ENCODE measurements around the gene CABLES1. TPM values are rescaled to one million over a fixed set of nuclear protein-coding genes. Genes with fewer than 3 reads are reported as not detected.

Gene CABLES1
- total RNA-seq, 2 donors from 2014 or later = 0.39 TPM; not detected in 1

- DNase-seq (ENCODE audit: low spot score) (no peak), ATAC-seq (no peak)
- Mint-ChIP-seq H3K27me3 (no peaks in the 10 kb centered on the region), H3K9me3 (peaks cover 11% of the 10 kb centered on the region), H3K4me3 (no peak overlapping the region), H3K36me3 (peaks cover 20% of the 10 kb centered on the region), H3K27ac (no peak overlapping the region), H3K4me1 (ENCODE audit: low read depth in 2 of 2) (peaks cover 23 to 34% of the 10 kb centered on the region in 2 donors)
Observed at GRCh38 chr18:23269928-23270327, 134.6 kb downstream of the CABLES1 start.

GRCh38 chr18:23270986-23271680 lies 135.8 kb downstream of the CABLES1 start:
- peaks cover 20% of the 10 kb centered on the region for H3K36me3 Mint-ChIP-seq
- H3K27me3 Mint-ChIP-seq = no peaks in the 10 kb centered on the region
- DNase-seq (ENCODE audit: low spot score) (no peak), ATAC-seq (no peak)
- H3K4me1 Mint-ChIP-seq (ENCODE audit: low read depth in 2 of 2) = peaks cover 23 to 34% of the 10 kb centered on the region in 2 donors
- H3K27ac Mint-ChIP-seq = no peak overlapping the region
- H3K4me3 Mint-ChIP-seq = no peak overlapping the region
- peaks cover 11% of the 10 kb centered on the region for H3K9me3 Mint-ChIP-seq

DNA sequence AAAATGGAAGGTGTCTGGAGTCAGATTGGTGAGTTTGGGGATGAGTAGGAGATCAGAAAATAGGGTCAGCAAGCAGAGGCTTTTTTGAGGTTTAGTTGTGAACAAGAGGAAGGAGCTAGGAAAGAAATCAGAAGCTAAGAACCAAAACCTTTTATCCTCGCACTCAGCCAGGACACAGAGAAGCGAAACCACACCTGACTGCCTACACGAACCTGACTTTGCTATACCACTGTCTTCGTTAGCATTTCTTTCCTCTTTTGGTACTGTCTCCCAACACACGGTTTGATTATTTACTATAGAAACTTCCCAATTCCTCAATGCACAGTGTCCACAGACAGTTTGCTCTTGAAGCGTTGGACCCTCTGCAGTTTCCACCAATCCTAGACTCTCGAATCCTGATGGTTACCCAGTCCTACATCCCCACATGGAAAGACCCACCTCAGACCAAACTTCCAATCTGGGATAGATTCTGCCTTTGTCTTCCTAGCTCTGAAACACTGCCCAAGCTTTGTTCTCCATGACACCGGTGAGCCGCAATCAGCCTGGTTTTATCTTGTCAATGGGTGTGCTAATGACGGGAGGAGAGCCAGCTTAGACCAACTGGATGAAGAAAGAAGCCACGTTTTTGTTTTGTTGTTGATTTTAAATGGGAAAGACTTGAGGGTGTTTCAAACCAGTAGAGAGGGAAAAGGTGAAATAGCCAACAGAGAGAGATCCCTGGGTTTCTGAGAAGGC lies 137.4 kb downstream of the CABLES1 start:
- Mint-ChIP-seq H3K4me1 (ENCODE audit: low read depth in 2 of 2) (peaks cover 14 to 26% of the 10 kb centered on the region in 2 donors), H3K4me3 (no peak overlapping the region), H3K9me3 (peaks cover 11% of the 10 kb centered on the region), H3K27me3 (no peaks in the 10 kb centered on the region), H3K27ac (no peak overlapping the region), H3K36me3 (peaks cover 26% of the 10 kb centered on the region)
- DNase-seq (ENCODE audit: low spot score) (no peak), ATAC-seq (no peak)

- H3K4me3 Mint-ChIP-seq = no peak overlapping the region
- DNase-seq (ENCODE audit: low spot score) = no peak
- no peaks in the 10 kb centered on the region for H3K27me3 Mint-ChIP-seq
- H3K4me1 Mint-ChIP-seq (ENCODE audit: low read depth in 2 of 2) = peaks cover 9 to 19% of the 10 kb centered on the region in 2 donors
- H3K36me3 Mint-ChIP-seq = peaks cover 22% of the 10 kb centered on the region
- no peak for ATAC-seq
- H3K9me3 Mint-ChIP-seq = peaks cover 11% of the 10 kb centered on the region
- no peak overlapping the region for H3K27ac Mint-ChIP-seq
Observed at GRCh38 chr18:23273443-23273966, 138.2 kb downstream of the CABLES1 start.

DNA sequence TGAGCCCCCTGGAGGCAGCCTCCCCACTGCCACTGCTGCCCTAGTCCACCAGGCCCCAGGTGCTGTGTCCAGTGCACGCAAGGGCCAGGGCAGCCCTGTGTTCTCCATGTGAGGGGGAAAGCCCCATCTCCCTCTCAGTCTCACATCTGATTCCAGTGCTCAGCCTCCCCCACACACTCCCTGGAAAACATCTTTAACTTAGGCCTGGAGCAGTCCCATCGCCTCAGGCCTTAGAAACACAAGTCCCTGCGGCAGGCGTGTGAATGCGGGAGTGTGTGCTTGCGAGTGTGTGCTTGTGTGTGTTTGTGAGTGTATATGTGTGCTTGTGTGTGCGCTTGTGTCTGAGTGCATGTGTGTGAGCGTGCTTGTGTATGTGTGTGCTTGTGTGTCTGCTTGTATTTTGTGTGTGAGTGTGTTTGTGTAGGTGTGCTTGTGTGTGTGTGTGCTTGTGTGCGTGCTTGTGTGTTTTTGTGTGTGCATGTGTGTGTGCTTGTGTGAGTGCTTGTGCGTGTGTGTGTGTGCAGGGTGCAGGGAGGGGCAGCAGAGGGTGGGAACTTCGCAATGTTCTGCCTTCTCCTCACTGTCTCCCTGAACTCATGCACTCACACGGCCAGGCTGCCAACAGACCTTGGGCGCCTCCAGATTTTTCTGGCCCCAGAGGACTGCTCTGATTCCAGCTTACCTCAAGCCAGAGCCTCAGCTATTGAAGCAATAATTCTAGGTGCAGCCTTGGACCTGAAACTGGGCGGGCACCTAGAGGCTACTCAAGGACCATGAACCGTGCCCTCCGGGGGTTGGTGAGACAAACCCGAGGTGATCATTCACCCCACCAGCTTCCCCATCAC lies 139.6 kb downstream of the CABLES1 start:
- Mint-ChIP-seq H3K9me3 (peaks cover 5% of the 10 kb centered on the region), H3K4me1 (ENCODE audit: low read depth in 2 of 2) (peaks cover 0 to 13% of the 10 kb centered on the region in 2 donors), H3K4me3 (no peak overlapping the region), H3K27ac (no peak overlapping the region), H3K36me3 (peaks cover 12% of the 10 kb centered on the region), H3K27me3 (no peaks in the 10 kb centered on the region)
- DNase-seq (ENCODE audit: low spot score) (no peak), ATAC-seq (peak in 1 of 2 donors; percentile 17)

GRCh38 chr18:23276451-23276850 lies 141.2 kb downstream of the CABLES1 start:
- Mint-ChIP-seq H3K27me3 (no peaks in the 10 kb centered on the region), H3K4me3 (no peak overlapping the region), H3K36me3 (peaks cover 6% of the 10 kb centered on the region), H3K4me1 (ENCODE audit: low read depth in 2 of 2) (peaks cover 0 to 13% of the 10 kb centered on the region in 2 donors), H3K9me3 (no peaks in the 10 kb centered on the region), H3K27ac (no peak overlapping the region)
- ATAC-seq (no peak), DNase-seq (ENCODE audit: low spot score) (no peak)

GRCh38 chr18:23277399-23277798 lies 142.1 kb downstream of the CABLES1 start:
- DNase-seq (ENCODE audit: low spot score) (no peak), ATAC-seq (no peak)
- Mint-ChIP-seq H3K4me1 (ENCODE audit: low read depth in 2 of 2) (peaks cover 0 to 10% of the 10 kb centered on the region in 2 donors), H3K36me3 (peaks cover 6% of the 10 kb centered on the region), H3K9me3 (no peaks in the 10 kb centered on the region), H3K27ac (peak overlapping the region in 1 of 2 donors; percentile 11), H3K27me3 (no peaks in the 10 kb centered on the region), H3K4me3 (no peak overlapping the region)

GRCh38 chr18:23279931-23280330 lies 144.6 kb downstream of the CABLES1 start:
- H3K36me3 Mint-ChIP-seq = peaks cover 6% of the 10 kb centered on the region
- H3K4me3 Mint-ChIP-seq = no peak overlapping the region
- H3K27ac Mint-ChIP-seq = no peak overlapping the region
- no peak for ATAC-seq
- no peaks in the 10 kb centered on the region for H3K9me3 Mint-ChIP-seq
- H3K27me3 Mint-ChIP-seq = no peaks in the 10 kb centered on the region
- H3K4me1 Mint-ChIP-seq (ENCODE audit: low read depth in 2 of 2) = peaks cover 12 to 18% of the 10 kb centered on the region in 2 donors
- no peak for DNase-seq (ENCODE audit: low spot score)

DNA sequence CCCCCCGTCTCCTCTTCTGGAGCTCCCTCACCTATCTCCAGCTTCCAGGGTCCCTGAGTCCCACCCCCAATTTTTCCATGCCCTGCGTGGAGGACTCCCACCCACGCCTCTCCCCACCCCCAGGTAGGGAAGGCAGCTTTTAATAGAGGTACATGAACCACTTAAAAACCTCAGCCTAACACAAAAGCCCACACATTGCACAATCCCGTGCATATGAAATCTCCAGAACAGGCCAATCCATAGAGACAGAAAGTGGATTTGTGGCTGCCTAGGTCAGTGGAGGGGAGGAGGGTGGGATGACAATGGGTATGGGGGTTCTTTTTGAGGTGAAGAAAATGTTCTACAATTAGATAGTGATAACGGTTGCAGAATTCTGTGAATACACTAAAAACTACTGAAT lies 145.6 kb downstream of the CABLES1 start:
- no peak overlapping the region for H3K4me3 Mint-ChIP-seq
- no peaks in the 10 kb centered on the region for H3K9me3 Mint-ChIP-seq
- no peak overlapping the region for H3K27ac Mint-ChIP-seq
- ATAC-seq = no peak
- no peak for DNase-seq (ENCODE audit: low spot score)
- H3K27me3 Mint-ChIP-seq = no peaks in the 10 kb centered on the region
- peaks cover 6% of the 10 kb centered on the region for H3K36me3 Mint-ChIP-seq
- peaks cover 12 to 18% of the 10 kb centered on the region in 2 donors for H3K4me1 Mint-ChIP-seq (ENCODE audit: low read depth in 2 of 2)

DNA sequence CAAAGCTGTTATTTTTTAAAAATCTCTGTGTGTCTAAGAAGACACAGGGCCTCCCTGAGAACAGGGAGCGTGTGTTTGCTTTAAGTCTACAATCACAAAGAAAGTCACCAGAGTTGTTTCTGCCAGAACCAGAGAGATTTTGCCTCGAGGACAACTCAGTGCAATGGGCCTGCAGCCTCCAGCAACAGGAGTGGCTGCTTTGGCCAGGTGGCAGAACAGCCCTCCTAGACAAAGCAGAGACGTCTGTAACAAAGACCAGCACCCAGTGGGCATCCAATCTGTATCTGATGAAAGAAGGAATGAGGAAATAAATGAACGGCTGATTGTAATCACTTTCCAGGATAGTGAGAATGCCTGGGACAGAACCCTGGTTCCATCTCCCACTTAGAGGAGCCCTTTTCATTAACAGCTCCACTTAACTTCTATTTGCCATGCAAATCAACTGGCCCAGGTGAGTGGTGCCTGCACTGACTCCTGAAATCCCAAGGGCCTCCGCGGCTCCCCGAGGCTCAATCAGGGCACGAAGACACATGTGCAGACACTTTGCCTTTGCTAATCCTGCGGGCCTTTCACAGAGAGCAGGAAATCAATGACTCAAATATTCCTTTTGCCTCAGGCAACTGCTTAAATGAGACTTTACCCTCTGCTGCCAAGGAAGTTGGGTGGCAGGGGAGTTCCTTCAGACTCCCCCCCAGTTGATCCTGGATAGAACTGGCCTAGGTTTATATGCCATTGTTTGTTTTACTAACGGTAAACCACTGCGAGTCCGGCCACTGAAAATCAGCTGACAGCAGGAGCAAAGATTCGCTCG lies 146.5 kb downstream of the CABLES1 start:
- DNase-seq (ENCODE audit: low spot score) (no peak), ATAC-seq (no peak)
- H3K9me3 Mint-ChIP-seq = no peaks in the 10 kb centered on the region
- no peak overlapping the region for H3K27ac Mint-ChIP-seq
- H3K4me3 Mint-ChIP-seq = no peak overlapping the region
- no peaks in the 10 kb centered on the region for H3K27me3 Mint-ChIP-seq
- H3K36me3 Mint-ChIP-seq = peaks cover 6% of the 10 kb centered on the region
- H3K4me1 Mint-ChIP-seq (ENCODE audit: low read depth in 2 of 2) = peaks cover 12 to 16% of the 10 kb centered on the region in 2 donors

- no peaks in the 10 kb centered on the region for H3K27me3 Mint-ChIP-seq
- H3K9me3 Mint-ChIP-seq = no peaks in the 10 kb centered on the region
- no peak for ATAC-seq
- no peak overlapping the region for H3K27ac Mint-ChIP-seq
- H3K36me3 Mint-ChIP-seq = peaks cover 2% of the 10 kb centered on the region
- no peak overlapping the region for H3K4me3 Mint-ChIP-seq
- H3K4me1 Mint-ChIP-seq (ENCODE audit: low read depth in 2 of 2) = peaks cover 12 to 16% of the 10 kb centered on the region in 2 donors
- DNase-seq (ENCODE audit: low spot score) = no peak
Observed at GRCh38 chr18:23282437-23282781, 147.1 kb downstream of the CABLES1 start.

- Mint-ChIP-seq H3K4me3 (no peak overlapping the region), H3K36me3 (no peaks in the 10 kb centered on the region), H3K4me1 (ENCODE audit: low read depth in 2 of 2) (peaks cover 12 to 19% of the 10 kb centered on the region in 2 donors), H3K9me3 (no peaks in the 10 kb centered on the region), H3K27me3 (no peaks in the 10 kb centered on the region), H3K27ac (no peak overlapping the region)
- ATAC-seq (peak; percentile 86 to 92), DNase-seq (ENCODE audit: low spot score) (no peak)
Observed at GRCh38 chr18:23283916-23284430, 148.7 kb downstream of the CABLES1 start.

- Mint-ChIP-seq H3K36me3 (no peaks in the 10 kb centered on the region), H3K4me3 (no peak overlapping the region), H3K27me3 (no peaks in the 10 kb centered on the region), H3K9me3 (no peaks in the 10 kb centered on the region), H3K4me1 (ENCODE audit: low read depth in 2 of 2) (peaks cover 12 to 19% of the 10 kb centered on the region in 2 donors), H3K27ac (peak overlapping the region in 1 of 2 donors; percentile 37)
- DNase-seq (ENCODE audit: low spot score) (no peak), ATAC-seq (no peak)
Observed at GRCh38 chr18:23284629-23285028, 149.3 kb downstream of the CABLES1 start.

Data from natural killer cell treated with Interleukin-12 subunit alpha and Interleukin-12 subunit beta and Interleukin-15 and Interleukin-18, amount 100 ng/mL, for 72 hours (primary cell).